Caco-2 (cell line): Measurements from ENCODE around the gene FMN1. TPM values are rescaled to one million over a fixed set of nuclear protein-coding genes. Genes with fewer than 3 reads are reported as not detected.

Source experiments
- BruUV-seq: library from RNA; stranded (reverse); fragments of 400-500 nt; replicated peaks from 2 replicates; lab custom pipeline; 2021; lab: Mats Ljungman, UMichigan
- CTCF ChIA-PET: fragments of 300-600 bp; sonication (Branson Sonifier 250); formaldehyde crosslinking; loops from one replicate; lab custom pipeline; 2022; ENCODE audit warnings: antibody characterized with exemption; lab: Charles Lee
- POLR2A ChIA-PET: fragments of 300-600 bp; sonication (Branson Sonifier 250); formaldehyde crosslinking; loops from one replicate; lab custom pipeline; 2022; ENCODE audit warnings: antibody characterized with exemption; lab: Charles Lee
- DNase-seq, 2 experiments: peaks; one replicate each; pipeline versions ENCODE4 v3.0.0 to v3.0.0-alpha.2; 2020 to 2022
- H3K27me3 ChIP-seq: replicated peaks from 2 replicates; pipeline ENCODE4 v1.6.0; 2011; ENCODE audit warnings: low read length; ENCODE audit not compliant: control insufficient read depth, insufficient read depth
- H3K36me3 ChIP-seq: 2 replicates; pipeline ENCODE4 v1.5.1; 2011; ENCODE audit warnings: low read length; ENCODE audit not compliant: control insufficient read depth, insufficient read depth
- H3K4me1 ChIP-seq: fragments of 250-450 bp; sonication (Bioruptor Pico); 2 replicates; pipeline ENCODE4 v1.5.1; 2020; ENCODE audit warnings: mild to moderate bottlenecking
- H3K4me3 ChIP-seq: 2 replicates; pipeline ENCODE4 v1.5.1; 2011; ENCODE audit warnings: low read depth, mild to moderate bottlenecking, control low read depth, low read length
- H3K9me3 ChIP-seq: fragments of 250-450 bp; sonication (Bioruptor Pico); 2 replicates; pipeline ENCODE4 v1.5.1; 2020; ENCODE audit warnings: mild to moderate bottlenecking, moderate library complexity
- H3K27ac Mint-ChIP-seq: one replicate; pipeline ENCODE4 v1.8.0; 2022; ENCODE audit warnings: mixed read lengths; ENCODE audit not compliant: unreplicated experiment
- H3K27me3 Mint-ChIP-seq: one replicate; pipeline ENCODE4 v1.8.0; 2022; ENCODE audit warnings: mixed read lengths; ENCODE audit not compliant: insufficient read depth, unreplicated experiment
- H3K36me3 Mint-ChIP-seq: one replicate; pipeline ENCODE4 v1.8.0; 2022; ENCODE audit warnings: mild to moderate bottlenecking, mixed read lengths; ENCODE audit not compliant: insufficient read depth, unreplicated experiment
- H3K4me1 Mint-ChIP-seq: one replicate; pipeline ENCODE4 v1.8.0; 2022; ENCODE audit warnings: low read depth, mixed read lengths; ENCODE audit not compliant: unreplicated experiment
- H3K4me3 Mint-ChIP-seq: one replicate; pipeline ENCODE4 v1.8.0; 2022; ENCODE audit warnings: mild to moderate bottlenecking, moderate library complexity, mixed read lengths; ENCODE audit not compliant: unreplicated experiment
- H3K9me3 Mint-ChIP-seq: one replicate; pipeline ENCODE4 v1.8.0; 2022; ENCODE audit warnings: mixed read lengths; ENCODE audit not compliant: unreplicated experiment
- intact Hi-C: fragments of 100-400 bp; cut with micrococcal nuclease; formaldehyde crosslinking; loops from one replicate; pipeline ENCODE4 v1.10.0; 2022; ENCODE audit not compliant: unreplicated experiment
- total RNA-seq: library from RNA; stranded (reverse); gene quantifications from 2 replicates; pipeline ENCODE4 v1.2.3, GENCODE V29; 2022
- TF ChIP-seq, protein P1 (sequence below), 2 experiments: fragments of 200-600 bp in 1 of 2; IDR thresholded peaks; 1 replicate in 1 of 2; 2 replicates in 1 of 2; pipeline versions ENCODE4 v1.5.1 to v1.8.0; 2011 to 2022; ENCODE audit warnings: antibody characterized with exemption in 1 of 2, control low read depth in 1 of 2, inconsistent platforms in 1 of 2, low read depth in 1 of 2, low read length in 1 of 2, mild to moderate bottlenecking in 1 of 2, moderate library complexity in 1 of 2; ENCODE audit not compliant: insufficient read depth in 1 of 2, severe bottlenecking in 1 of 2, unreplicated experiment in 1 of 2

FMN1 gene
- total RNA-seq, 1 experiment from 2014 or later, result 1.6 TPM

- BruUV-seq, result no TSS peak
- no peak overlapping the region for H3K27ac Mint-ChIP-seq
- intact Hi-C loops, result no loop called here
- Histone ChIP-seq H3K4me3 (no peak overlapping the region), H3K27me3 (no peaks in the 10 kb centered on the region), H3K9me3 (no peaks in the 10 kb centered on the region), H3K36me3 (no peaks in the 10 kb centered on the region), H3K4me1 (no peaks in the 10 kb centered on the region)
- no peak for DNase-seq
- ChIA-PET CTCF (no interaction called here), POLR2A (no interaction called here)
- H3K4me3 Mint-ChIP-seq, result no peak overlapping the region
- H3K4me1 Mint-ChIP-seq, result no peaks in the 10 kb centered on the region
- no peaks in the 10 kb centered on the region for H3K9me3 Mint-ChIP-seq
- TF ChIP-seq, protein P1, sequence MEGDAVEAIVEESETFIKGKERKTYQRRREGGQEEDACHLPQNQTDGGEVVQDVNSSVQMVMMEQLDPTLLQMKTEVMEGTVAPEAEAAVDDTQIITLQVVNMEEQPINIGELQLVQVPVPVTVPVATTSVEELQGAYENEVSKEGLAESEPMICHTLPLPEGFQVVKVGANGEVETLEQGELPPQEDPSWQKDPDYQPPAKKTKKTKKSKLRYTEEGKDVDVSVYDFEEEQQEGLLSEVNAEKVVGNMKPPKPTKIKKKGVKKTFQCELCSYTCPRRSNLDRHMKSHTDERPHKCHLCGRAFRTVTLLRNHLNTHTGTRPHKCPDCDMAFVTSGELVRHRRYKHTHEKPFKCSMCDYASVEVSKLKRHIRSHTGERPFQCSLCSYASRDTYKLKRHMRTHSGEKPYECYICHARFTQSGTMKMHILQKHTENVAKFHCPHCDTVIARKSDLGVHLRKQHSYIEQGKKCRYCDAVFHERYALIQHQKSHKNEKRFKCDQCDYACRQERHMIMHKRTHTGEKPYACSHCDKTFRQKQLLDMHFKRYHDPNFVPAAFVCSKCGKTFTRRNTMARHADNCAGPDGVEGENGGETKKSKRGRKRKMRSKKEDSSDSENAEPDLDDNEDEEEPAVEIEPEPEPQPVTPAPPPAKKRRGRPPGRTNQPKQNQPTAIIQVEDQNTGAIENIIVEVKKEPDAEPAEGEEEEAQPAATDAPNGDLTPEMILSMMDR (IDR thresholded peaks at IDR 0.05; ENCODE audit: insufficient read depth in 1 of 2, low read depth in 1 of 2, low read length in 1 of 2, severe bottlenecking in 1 of 2, unreplicated experiment in 1 of 2), result no peak
- H3K36me3 Mint-ChIP-seq, result no peaks in the 10 kb centered on the region
- H3K27me3 Mint-ChIP-seq, result peaks cover 3% of the 10 kb centered on the region
Observed at GRCh38 chr15:33160581-33161165, 33.8 kb downstream of the FMN1 start.

GRCh38 chr15:33159726-33160453 is 34.6 kb downstream of the FMN1 start:
- Histone ChIP-seq H3K36me3 (no peaks in the 10 kb centered on the region), H3K4me3 (no peak overlapping the region), H3K4me1 (no peaks in the 10 kb centered on the region), H3K9me3 (no peaks in the 10 kb centered on the region), H3K27me3 (no peaks in the 10 kb centered on the region)
- TF ChIP-seq, protein P1 (IDR thresholded peaks at IDR 0.05; ENCODE audit: insufficient read depth in 1 of 2, low read depth in 1 of 2, low read length in 1 of 2, severe bottlenecking in 1 of 2, unreplicated experiment in 1 of 2), result peak in 1 of 2 experiments; percentile 23
- ChIA-PET POLR2A (no interaction called here), CTCF (no interaction called here)
- intact Hi-C loops, result no loop called here
- Mint-ChIP-seq H3K27me3 (peaks cover 3% of the 10 kb centered on the region), H3K4me3 (no peak overlapping the region), H3K9me3 (no peaks in the 10 kb centered on the region), H3K36me3 (no peaks in the 10 kb centered on the region), H3K27ac (no peak overlapping the region), H3K4me1 (no peaks in the 10 kb centered on the region)
- BruUV-seq, result no TSS peak
- DNase-seq, result no peak

DNA sequence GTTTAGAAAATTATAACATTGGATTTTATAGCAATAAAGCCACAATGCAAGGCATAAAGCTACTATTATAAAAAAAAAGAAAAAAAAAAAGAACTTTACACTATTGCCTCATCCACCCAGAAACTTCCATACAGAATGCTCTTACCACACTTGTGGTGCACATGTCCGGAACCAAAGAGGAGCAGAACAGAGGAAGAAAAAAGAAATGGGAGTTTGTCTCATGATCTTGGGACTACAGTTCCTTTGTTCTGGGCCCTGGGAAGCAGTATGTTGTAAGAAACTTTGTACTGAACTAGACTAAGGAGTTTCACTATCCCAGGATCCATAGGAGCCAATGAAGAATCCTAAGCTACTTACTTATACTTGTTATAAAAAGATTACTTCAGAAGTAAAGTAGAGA is 36.1 kb downstream of the FMN1 start:
- no peak overlapping the region for H3K4me3 ChIP-seq
- TF ChIP-seq, protein P1 (IDR thresholded peaks at IDR 0.05; ENCODE audit: insufficient read depth in 1 of 2, low read depth in 1 of 2, low read length in 1 of 2, severe bottlenecking in 1 of 2, unreplicated experiment in 1 of 2), result no peak
- Mint-ChIP-seq H3K27me3 (no peaks in the 10 kb centered on the region), H3K36me3 (no peaks in the 10 kb centered on the region), H3K4me3 (no peak overlapping the region), H3K27ac (no peak overlapping the region), H3K9me3 (no peaks in the 10 kb centered on the region), H3K4me1 (no peaks in the 10 kb centered on the region)
- ChIA-PET CTCF (no interaction called here), POLR2A (no interaction called here)
- H3K27me3 ChIP-seq, result no peaks in the 10 kb centered on the region
- no peaks in the 10 kb centered on the region for H3K4me1 ChIP-seq
- no peaks in the 10 kb centered on the region for H3K36me3 ChIP-seq
- no peaks in the 10 kb centered on the region for H3K9me3 ChIP-seq
- no TSS peak for BruUV-seq
- intact Hi-C loops, result no loop called here
- no peak for DNase-seq
